ENCODE results near the gene CD8B. TPM values are rescaled to one million over a fixed set of nuclear protein-coding genes. Genes with fewer than 3 reads are reported as not detected.

The CD8B gene
- not detected in 2 replicates for total RNA-seq

DNA sequence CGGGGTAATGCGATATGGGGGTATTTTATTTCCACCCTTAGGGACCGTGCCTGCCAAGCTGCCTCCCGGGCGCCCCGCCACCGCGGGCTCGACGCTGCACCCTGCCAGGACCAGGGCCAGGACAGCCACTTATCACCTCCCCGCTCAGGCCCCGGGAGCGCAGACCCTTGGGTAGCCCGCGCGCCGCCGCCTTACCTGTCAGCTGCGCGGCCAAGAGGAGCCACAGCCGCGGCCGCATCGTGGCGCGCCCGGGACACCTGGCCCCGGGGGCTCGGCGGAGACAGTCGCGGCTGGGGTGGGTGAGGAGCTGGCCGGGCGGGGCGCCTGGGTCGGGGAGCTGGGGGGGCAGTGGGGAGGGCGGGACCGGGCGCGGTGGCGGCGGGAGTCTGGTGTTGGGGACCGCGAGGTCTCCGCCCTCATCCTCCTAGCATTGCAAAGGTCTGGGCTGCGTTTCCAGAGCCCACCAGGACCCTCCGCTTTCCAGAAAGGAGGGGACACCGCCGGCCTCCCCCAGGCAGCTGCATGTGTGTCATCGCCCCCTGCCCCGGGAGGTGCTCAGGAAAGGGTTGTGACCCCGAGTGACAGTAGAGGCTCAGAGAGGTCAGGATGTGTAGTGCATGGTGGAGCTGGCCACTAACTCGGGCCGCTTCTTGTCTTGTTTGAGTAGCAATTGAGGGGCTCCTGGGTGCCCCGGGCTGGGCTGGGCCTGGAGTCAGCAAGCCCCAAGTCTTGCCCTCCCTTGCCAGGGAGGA is at the start of gene CD8B:
Gene CD8B (minus strand): TSS at position 259 of the 752 bp plus-strand sequence. CDS start 21 bp downstream, at position 238.

DNA sequence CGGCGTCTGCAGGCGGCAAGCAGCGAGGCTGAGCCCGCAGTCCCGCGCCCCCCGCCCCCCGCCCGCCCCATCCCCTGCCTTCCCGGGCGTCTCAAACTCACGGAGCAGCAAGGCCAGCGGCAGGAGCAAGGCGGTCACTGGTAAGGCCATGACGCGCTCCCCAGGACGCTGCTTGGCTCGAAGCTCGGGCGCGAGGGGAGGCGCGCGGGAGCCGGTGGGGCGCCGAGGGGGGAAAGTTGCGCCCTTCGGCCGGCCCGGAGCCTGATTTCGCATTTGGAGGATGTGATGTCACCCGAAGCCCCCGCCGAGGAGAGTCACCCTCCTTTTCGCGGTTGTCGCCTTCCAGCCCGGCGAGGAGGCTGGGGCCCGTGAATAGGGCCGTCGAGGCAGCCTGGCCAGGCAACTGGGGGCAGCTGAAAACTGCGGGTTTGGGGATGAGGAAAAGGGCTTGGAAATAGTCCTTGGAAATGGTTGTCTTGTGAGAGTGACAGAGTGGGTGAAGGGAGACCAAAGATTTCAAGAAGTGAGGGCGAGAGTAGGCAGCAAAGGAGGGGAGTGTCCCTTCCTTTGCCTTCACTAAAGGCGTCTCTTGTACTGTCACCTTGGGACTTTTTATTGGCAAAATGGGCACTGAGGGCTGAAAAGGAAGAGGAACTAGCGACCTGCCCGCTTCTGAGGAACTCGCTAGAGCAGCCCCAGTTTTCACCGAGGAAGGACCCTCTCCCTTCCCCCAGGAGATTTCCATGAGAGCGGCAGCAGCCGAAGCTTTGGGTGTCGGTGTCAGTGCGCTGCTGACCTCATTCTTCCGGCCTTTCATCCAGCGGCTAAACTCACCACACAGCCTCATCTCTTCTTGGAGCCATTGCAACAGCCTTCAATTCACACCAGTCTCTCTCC is 70.8 kb downstream of the CD8B start, which contains the start of gene CD8A:
Gene CD8A (minus strand): TSS at position 238 of the 897 bp plus-strand sequence. CDS start 88 bp downstream, at position 150.

Other genes starting within 250 kb of the CD8B start
- gene RNF103, start 238.0 kb downstream of the CD8B start, total RNA-seq, result 15.8 and 18.8 TPM in 2 replicates
- 20.7 and 25.1 TPM in 2 replicates for gene RMND5A, start 141.6 kb downstream of the CD8B start, total RNA-seq
- gene CD8A, start 71.0 kb downstream of the CD8B start, total RNA-seq, result not detected in 2 replicates
- gene RGPD1, start 80.2 kb upstream of the CD8B start, total RNA-seq, result 0.85 and 0.96 TPM in 2 replicates
- gene PLGLB1, start 160.0 kb upstream of the CD8B start, total RNA-seq, result not detected in 2 replicates